Hematopoietic multipotent progenitor cell treated with erythropoietin and hydrocortisone succinate and interleukin-3 and kit ligand, for 6 days (in vitro differentiated cells): ENCODE data around the gene ADAMTS6.

Source experiments
- DNase-seq: peaks from one replicate; pipeline ENCODE4 v3.0.0-alpha.2; 2015

ADAMTS6 gene

DNA sequence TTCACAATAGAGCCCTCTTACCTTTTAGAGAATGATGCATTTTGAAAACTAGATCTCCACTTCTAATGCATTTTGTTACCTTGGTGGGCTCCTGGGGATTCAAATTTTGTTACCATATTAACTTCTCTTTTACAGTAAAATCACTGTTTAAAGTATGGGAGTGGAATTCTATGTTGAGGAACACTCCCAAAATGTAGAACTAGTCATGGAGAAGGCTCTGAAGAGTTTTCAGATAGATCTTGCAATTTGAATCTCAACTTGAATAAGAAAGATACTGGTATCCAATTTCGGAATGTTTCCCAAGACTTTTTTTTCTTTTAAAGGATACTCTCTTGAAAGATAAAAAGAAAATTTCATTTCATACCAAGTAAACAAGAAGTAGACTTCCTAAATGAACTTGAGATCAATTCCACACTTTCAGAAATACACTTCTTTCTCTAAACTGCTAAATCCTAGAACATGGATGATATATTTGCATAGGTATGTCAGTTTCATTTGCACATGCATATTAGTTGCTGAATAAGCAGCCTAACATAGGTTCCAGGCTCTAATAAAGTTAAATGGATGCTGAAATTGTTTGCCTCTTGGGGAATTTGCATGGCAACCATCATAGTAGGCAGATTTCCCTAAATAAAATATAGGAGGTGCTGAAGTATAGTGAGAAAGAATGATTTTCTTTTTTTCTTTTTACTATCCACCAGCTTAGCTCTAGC is 205.4 kb downstream of the ADAMTS6 start:
- DNase-seq: no peak

DNA sequence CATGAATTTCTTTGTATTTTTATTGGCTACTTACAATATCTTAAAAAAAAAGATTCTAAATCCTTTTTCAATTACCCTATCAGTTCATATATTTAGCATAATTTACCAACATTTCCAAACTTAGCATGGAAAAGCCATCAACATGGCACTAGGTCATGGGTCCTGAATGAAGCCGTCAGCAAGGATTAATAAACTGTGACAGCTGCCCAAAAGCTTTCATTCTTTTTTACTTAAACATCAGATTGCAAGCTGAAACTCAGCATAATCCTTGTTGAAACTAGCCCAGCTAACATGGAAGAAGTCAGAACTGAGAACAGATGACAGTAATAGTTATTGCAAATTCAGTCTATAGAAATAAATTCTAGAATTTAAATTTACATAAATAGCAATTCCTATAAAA is 209.8 kb downstream of the ADAMTS6 start:
- DNase-seq: no peak

DNA sequence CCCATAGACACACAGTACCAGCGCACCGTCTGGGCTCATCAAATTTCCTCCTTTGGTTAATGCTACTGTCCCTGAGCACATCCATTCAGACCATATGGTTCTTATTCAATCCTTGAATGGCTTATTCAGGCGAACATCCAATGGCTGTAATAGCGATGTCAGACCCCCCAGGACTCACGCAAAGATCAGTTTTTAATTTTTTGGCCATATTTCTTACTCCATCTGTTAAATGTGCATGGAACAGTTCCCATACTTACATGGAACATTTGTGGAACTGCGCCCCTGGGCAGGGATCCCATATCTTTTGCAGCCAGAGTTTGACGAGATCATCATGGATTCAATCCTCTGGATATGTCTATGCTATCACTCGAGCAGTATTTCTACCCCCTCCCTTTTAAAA is 213.2 kb downstream of the ADAMTS6 start:
- no peak for DNase-seq

DNA sequence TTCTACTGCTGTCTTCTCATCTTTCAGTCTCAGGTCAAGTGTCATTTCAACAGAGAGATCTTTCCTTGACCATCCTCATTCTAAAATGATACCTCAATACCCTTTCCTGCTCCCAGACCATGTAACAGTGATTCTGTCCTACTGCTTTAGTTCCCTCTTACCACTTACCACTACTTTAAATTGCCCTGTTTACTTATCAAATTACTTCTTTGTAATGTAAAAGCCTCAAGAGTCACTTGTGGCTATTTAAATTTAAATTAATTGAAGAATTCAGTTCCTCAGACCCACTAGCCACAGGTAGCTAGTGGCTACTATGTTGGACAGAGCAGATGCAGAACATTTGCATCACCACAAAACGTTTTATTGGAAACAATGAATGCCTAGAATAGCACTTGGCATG is 217.3 kb downstream of the ADAMTS6 start:
- DNase-seq: no peak

DNA sequence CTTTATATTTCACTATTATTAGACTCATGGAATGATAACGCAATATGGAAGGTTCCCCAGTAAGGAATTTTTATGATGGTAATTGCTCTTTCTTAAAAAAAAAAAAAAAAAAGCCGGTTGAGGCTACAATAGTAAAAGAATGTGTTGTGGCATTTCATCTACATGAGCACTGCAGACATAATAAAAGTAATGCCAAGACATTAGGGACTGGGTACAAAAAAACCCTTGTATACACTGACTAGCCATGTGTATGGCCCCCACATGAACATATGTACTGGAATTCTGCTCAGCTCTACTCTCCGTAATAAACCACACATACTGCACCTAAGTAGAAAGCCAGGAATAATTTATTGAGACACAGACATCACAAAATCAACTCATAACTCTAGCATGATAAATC is 218.4 kb downstream of the ADAMTS6 start:
- no peak for DNase-seq

DNA sequence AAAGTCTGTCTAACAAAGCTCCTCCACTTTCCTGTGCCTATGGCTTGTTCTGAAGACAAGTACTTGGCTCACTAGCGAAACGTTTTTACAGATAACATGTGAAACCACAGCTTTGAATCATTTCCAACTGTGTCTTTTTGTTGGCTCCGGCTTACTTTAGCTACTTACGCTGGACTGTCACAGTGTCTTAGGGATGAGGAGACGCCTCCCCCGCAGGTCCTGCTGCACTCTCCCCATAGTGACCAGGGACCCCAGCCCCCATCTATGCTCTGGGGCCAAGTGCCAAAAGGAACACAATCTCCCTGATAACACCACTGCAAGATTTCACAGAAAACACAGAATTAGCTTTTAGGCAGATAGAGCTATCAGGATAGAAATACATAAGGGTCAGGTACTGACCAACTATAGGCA is 219.1 kb downstream of the ADAMTS6 start:
- DNase-seq: peak; percentile 85

DNA sequence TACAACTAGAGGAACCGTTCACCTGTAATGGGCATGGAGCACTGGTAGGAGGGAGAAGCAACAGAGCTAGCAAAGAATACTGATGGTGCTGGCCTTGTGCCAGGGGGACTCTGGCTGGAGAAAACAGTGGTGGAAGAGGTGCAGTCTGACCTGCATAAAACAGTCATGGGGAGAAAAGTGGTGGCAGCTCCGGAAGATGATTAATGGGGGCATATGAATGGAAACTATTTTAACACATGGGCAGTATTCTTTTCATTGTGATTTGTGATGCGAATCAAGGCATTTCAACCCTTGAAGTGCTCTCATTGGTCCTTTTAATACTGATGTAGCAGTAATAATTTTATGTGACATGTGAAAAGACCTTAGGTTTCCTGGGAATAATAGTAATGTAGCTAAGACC is 219.6 kb downstream of the ADAMTS6 start:
- peak; percentile 10 for DNase-seq

GRCh38 chr5:65261499-65261898 is 220.2 kb downstream of the ADAMTS6 start:
- no peak for DNase-seq

- no peak for DNase-seq
Observed at GRCh38 chr5:65255294-65255693, 226.4 kb downstream of the ADAMTS6 start.

DNA sequence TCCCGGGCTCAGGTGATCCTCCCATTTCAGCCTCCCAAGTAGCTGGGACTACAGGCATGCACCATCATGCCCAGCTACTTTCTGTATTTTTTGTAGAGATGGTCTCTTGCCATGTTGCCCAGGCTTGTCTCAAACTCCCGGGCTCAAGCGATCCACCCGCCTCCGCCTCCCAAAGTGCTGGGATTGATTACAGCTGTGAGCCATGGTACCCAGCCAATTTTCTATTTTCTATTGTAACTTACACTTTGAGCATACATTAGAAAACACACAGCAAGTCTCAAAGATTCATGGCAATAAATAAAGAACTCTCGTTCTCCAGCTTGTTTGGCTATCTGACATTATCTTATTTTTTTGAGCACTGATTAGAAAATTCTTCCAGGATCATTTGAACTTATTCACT is 228.7 kb downstream of the ADAMTS6 start:
- DNase-seq: no peak

DNA sequence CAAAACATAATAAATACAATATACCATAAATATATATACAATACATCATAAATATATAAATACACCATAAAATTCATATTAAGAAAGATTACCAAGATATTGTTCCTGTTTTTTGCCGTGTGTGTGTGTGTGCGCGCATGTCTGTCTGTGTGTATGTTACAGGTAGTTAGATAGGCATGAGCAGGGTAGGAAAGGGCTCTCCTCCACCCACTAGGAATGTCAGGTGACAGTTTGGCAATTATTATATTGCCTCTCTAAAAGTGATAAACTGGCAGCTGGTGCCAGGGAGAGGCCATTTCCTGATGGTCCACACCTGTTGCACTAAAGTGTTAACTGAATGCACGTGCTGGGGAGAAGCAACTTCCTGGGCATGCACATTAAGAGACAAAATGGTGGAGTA is 232.8 kb downstream of the ADAMTS6 start:
- DNase-seq: no peak

GRCh38 chr5:65247594-65247993 is 234.1 kb downstream of the ADAMTS6 start:
- DNase-seq: no peak

GRCh38 chr5:65246741-65247140 is 235.0 kb downstream of the ADAMTS6 start:
- no peak for DNase-seq

GRCh38 chr5:65244031-65244430 is 237.7 kb downstream of the ADAMTS6 start:
- no peak for DNase-seq

- DNase-seq: no peak
Observed at GRCh38 chr5:65243161-65243560, 238.6 kb downstream of the ADAMTS6 start.

DNA sequence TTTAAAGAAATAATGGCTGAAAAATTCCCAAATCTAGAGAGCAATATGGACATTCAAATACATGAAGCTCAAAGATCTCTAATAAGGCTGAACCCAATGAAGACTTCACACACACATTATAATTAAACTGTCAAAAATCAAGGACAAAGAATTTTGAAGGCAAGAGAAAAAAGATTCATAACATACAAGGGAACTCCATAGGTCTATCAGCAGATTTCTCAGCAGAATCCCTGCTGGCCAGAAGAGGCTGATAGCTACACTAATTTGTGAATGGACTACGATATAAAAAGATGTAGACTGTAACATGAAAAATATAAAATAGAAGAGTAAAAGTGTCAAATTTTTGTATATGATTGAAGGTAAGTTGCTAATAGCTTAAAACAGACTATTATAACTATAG is 251.9 kb downstream of the ADAMTS6 start:
- no peak for DNase-seq

GRCh38 chr5:65213921-65214525 is 267.7 kb downstream of the ADAMTS6 start:
- DNase-seq: peak; percentile 49

- DNase-seq: no peak
Observed at GRCh38 chr5:65209341-65209740, 272.4 kb downstream of the ADAMTS6 start.

GRCh38 chr5:65204966-65205365 is 276.8 kb downstream of the ADAMTS6 start:
- no peak for DNase-seq

DNA sequence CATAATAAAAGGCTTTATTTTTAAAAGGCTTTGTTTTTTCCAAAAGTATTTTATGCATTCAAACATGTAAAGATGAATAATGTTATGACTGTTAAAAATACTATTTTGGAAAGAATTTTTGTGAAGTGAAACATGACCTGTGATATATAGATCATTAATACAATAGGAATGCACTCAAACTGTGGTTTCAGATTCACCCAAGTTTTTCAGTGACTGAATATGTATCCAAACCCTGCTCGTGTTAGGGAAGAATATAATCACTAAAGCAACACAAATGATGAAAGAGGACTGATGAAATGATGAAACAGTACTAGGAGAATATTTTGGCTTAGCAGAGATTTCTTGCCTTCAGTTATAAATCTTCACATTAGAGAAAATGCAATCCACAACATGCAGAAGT is 278.0 kb downstream of the ADAMTS6 start:
- DNase-seq: no peak

DNA sequence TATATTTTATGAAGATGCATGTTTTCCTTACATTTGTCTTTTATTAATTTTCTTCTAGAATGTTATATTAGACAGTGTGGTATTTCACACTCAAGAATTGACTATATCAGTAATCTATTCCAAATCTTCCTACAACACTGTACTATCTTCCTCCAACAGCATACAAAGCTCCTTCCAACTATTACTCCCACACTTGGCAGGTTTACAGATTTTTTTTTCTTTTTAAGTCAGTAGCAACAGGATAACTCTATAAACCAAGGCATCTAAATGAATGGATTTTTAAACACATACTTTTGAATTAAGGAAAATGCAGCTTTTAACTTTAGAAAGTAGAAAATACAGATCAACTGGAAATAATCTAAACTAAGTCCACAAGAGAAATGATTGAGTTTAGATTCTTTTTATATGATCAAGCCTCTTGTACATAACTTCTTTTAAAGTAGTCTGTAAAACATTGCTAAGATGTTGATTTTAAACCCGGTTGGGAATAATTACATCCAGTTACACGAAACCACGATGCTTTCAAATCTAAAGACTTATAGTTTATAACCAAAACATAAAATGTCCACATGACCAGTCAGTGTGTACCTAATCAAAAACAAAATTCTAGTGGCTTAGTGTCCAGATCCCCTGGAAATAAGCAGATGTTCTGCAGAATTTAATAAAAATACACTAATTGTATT is 281.6 kb downstream of the ADAMTS6 start:
- no peak for DNase-seq

GRCh38 chr5:65198456-65199120 is 283.1 kb downstream of the ADAMTS6 start:
- no peak for DNase-seq

DNA sequence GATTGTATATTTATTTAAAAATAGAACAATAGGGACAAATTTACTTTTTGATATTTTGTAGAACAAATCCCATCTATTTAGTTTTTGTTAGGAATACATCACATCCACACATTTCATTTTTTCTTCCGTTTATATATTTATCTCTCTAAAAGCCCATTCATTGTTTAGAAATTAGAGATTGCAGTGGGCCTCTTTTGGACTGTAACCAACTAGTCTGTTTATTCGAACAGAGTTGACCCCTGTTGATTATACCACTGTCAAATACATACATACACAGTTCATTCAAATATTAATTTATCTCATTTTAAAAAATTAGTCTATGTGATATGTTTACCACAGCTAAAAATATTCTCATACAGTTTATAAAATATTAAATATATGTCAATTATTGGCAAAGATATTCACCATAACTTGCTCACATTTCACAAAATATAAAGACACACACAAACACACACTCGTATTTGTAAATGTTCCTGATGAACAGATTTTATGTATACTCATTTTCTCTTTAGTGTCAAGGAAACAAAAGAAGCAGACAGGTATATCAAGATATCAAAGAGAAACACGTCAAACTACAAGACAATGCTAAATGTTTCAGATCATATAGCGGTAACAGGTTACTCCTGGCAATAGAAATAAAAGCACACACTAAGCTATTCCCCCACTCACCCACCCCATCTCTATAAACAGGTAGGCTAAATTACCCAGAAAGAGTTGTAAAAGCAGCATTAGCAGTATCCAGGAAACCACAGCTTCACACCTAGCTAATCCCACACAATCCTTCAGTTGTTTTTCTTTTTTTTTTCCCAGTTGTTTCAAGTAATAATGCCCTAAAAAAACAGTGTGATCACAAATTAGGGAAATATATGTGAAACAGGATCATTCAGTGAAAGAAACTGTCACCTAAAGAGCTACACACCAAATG is 283.9 kb downstream of the ADAMTS6 start:
- DNase-seq: no peak
